Endothelial cell of umbilical vein (primary cell): ENCODE data around the gene TLR8. TPM values are rescaled to one million over a fixed set of nuclear protein-coding genes. Genes with fewer than 3 reads are reported as not detected.

Experiments used
- BruUV-seq: library from RNA; stranded (reverse); fragments of 400-500 nt; replicated peaks from 2 replicates; lab custom pipeline; 2021; lab: Mats Ljungman, UMichigan
- CTCF ChIA-PET: fragments of 300-600, 350-600 bp; sonication (Branson Sonifier 250); formaldehyde crosslinking; loops from one replicate; lab custom pipeline; 2021; ENCODE audit warnings: antibody characterized with exemption, inconsistent platforms; lab: Charles Lee
- POLR2A ChIA-PET: fragments of 300-600, 350-600 bp; sonication (Branson Sonifier 250); formaldehyde crosslinking; loops from one replicate; lab custom pipeline; 2021; ENCODE audit warnings: antibody characterized with exemption, inconsistent platforms; lab: Charles Lee
- DNase-seq: peaks from one replicate; pipeline ENCODE4 v3.0.0-alpha.2; 2011; ENCODE audit warnings: low read depth, low spot score
- FAIRE-seq: peaks from 2 replicates; lab custom pipeline; 2011; peaks lifted over from hg19 to GRCh38; lab: Jason Lieb, UNC
- H2AFZ ChIP-seq: 2 replicates; pipeline ENCODE4 v1.6.0; 2012; ENCODE audit warnings: low read depth, low read length, control low read depth, inconsistent platforms
- H3K27ac ChIP-seq: 2 replicates; pipeline ENCODE4 v1.5.1; 2011; ENCODE audit warnings: low read depth, mild to moderate bottlenecking, control low read depth, low read length, moderate library complexity; ENCODE audit not compliant: insufficient read depth
- H3K27me3 ChIP-seq, 2 experiments: 2 replicates each; pipeline versions ENCODE4 v1.6.0 to v1.6.1; 2011; ENCODE audit warnings: low read length in 2 of 2, mixed read lengths in 1 of 2; ENCODE audit not compliant: control insufficient read depth in 2 of 2, insufficient read depth in 2 of 2
- H3K36me3 ChIP-seq, 2 experiments: 2 replicates in 1 of 2; 3 replicates in 1 of 2; pipeline ENCODE4 v1.5.1; 2011; ENCODE audit warnings: low read length in 2 of 2, mild to moderate bottlenecking in 1 of 2, moderate library complexity in 1 of 2; ENCODE audit not compliant: control insufficient read depth in 2 of 2, insufficient read depth in 2 of 2; ENCODE audit errors: extremely low read depth in 1 of 2
- H3K4me1 ChIP-seq: 3 replicates; pipeline ENCODE4 v1.5.1; 2011; ENCODE audit warnings: mild to moderate bottlenecking, low read length; ENCODE audit not compliant: control insufficient read depth, insufficient read depth; ENCODE audit errors: extremely low read depth
- H3K4me2 ChIP-seq: 2 replicates; pipeline ENCODE4 v1.6.1; 2011; ENCODE audit warnings: low read length, control low read depth, mixed read lengths; ENCODE audit not compliant: insufficient read depth
- H3K4me3 ChIP-seq, 3 experiments: fragments of 200-600 bp in 1 of 3; sonication (generic), shearing (Covaris generic) in 1 of 3; replicated peaks in 1 of 3; 2 replicates each; pipeline ENCODE4 v1.5.1; 2011 to 2016; ENCODE audit warnings: control low read depth in 3 of 3, low read length in 3 of 3, mild to moderate bottlenecking in 2 of 3, inconsistent platforms in 1 of 3, low read depth in 1 of 3, moderate library complexity in 1 of 3; ENCODE audit not compliant: insufficient read depth in 1 of 3
- H3K79me2 ChIP-seq: 2 replicates; pipeline ENCODE4 v1.6.0; 2012; ENCODE audit warnings: low read length, inconsistent platforms; ENCODE audit not compliant: control insufficient read depth, insufficient read depth
- H3K9ac ChIP-seq: replicated peaks from 2 replicates; pipeline ENCODE3; 2011; ENCODE audit warnings: low read length, control low read depth; ENCODE audit not compliant: insufficient read depth; ENCODE audit errors: extremely low read depth
- H3K9me1 ChIP-seq: replicated peaks from 3 replicates; pipeline ENCODE4 v1.6.0; 2011; ENCODE audit warnings: mild to moderate bottlenecking, low read length; ENCODE audit not compliant: control insufficient read depth, insufficient read depth; ENCODE audit errors: extremely low read depth
- H3K9me3 ChIP-seq: replicated peaks from 2 replicates; pipeline ENCODE4 v1.5.1; 2012; ENCODE audit warnings: low read length, inconsistent platforms; ENCODE audit not compliant: control insufficient read depth, insufficient read depth
- H4K20me1 ChIP-seq: replicated peaks from 2 replicates; pipeline ENCODE3; 2011; ENCODE audit warnings: mild to moderate bottlenecking, low read length; ENCODE audit not compliant: control insufficient read depth, insufficient read depth; ENCODE audit errors: extremely low read depth
- CTCF ChIP-seq, 2 donors: IDR thresholded peaks; 1 replicate in 1 of 2; 2 replicates in 1 of 2; pipeline ENCODE4 v1.5.1; 2011; ENCODE audit warnings: low read length in 2 of 2, mild to moderate bottlenecking in 2 of 2, moderate library complexity in 2 of 2, control low read depth in 1 of 2, inconsistent platforms in 1 of 2, low read depth in 1 of 2; ENCODE audit not compliant: insufficient read depth in 1 of 2; ENCODE audit errors: extremely low read depth in 1 of 2
- EZH2 ChIP-seq: IDR thresholded peaks from 2 replicates; pipeline ENCODE4 v1.6.1; 2012; ENCODE audit warnings: borderline replicate concordance, low read depth, mild to moderate bottlenecking, moderate library complexity, low read length, inconsistent platforms; ENCODE audit not compliant: severe bottlenecking
- FOS ChIP-seq: IDR thresholded peaks from 2 replicates; pipeline ENCODE4 v1.6.1; 2011; ENCODE audit warnings: mild to moderate bottlenecking, low read length, moderate library complexity, borderline replicate concordance; ENCODE audit not compliant: insufficient read depth
- GATA2 ChIP-seq: IDR thresholded peaks from 2 replicates; pipeline ENCODE4 v1.7.0; 2011; ENCODE audit warnings: low read depth, mild to moderate bottlenecking, moderate library complexity, mixed read lengths, low read length; ENCODE audit not compliant: insufficient read length, insufficient read depth
- JUN ChIP-seq: IDR thresholded peaks from 2 replicates; pipeline ENCODE4 v1.6.1; 2011; ENCODE audit warnings: borderline replicate concordance, low read depth; ENCODE audit not compliant: insufficient read length, insufficient read depth
- MAX ChIP-seq: IDR thresholded peaks from 2 replicates; pipeline ENCODE4 v1.6.1; 2011; ENCODE audit not compliant: insufficient read depth, insufficient read length
- MYC ChIP-seq: IDR thresholded peaks from one replicate; pipeline ENCODE4 v1.6.1; 2011; ENCODE audit warnings: mild to moderate bottlenecking, low read depth, low read length
- POLR2A ChIP-seq: IDR thresholded peaks from 2 replicates; pipeline ENCODE4 v1.6.1; 2012; ENCODE audit warnings: low read depth, mild to moderate bottlenecking, control low read depth, low read length
- POLR2AphosphoS5 ChIP-seq: IDR thresholded peaks from 2 replicates; pipeline ENCODE4 v1.6.1; 2012; ENCODE audit warnings: low read depth, mild to moderate bottlenecking, control low read depth, low read length, moderate library complexity; ENCODE audit not compliant: insufficient read depth
- dilution Hi-C: fragments of 300-500 bp; cut with MboI; formaldehyde crosslinking; loops from one replicate; pipeline ENCODE4 v1.15.0; 2019; ENCODE audit warnings: low sequenced_read_pairs; ENCODE audit not compliant: extremely low pct_ligation_motif_present
- intact Hi-C: fragments of 100-400 bp; cut with micrococcal nuclease; formaldehyde crosslinking; loops from one replicate; pipeline ENCODE4 v1.10.0; 2022
- polyA plus RNA-seq, 4 experiments: library from polyadenylated mRNA; depleted of rRNA in 3 of 4; stranded (reverse) in 3 of 4; unstranded in 1 of 4; fragments of >200 nt; gene quantifications; 2 replicates each; pipeline versions ENCODE4 v1.2.1 to v1.2.3, GENCODE V29; 2011 to 2012; ENCODE audit warnings: missing spikeins in 1 of 4
- total RNA-seq: library from RNA; stranded (reverse); gene quantifications from 2 replicates; pipeline ENCODE4 v1.2.3, GENCODE V29; 2021

The TLR8 gene
- total and polyA plus RNA-seq, 2 donors (not counting 3 experiments of a cell fraction or from before 2014, with no cell fraction given) = not detected

- H3K36me3 ChIP-seq = no peaks in the 10 kb centered on the region
- ChIA-PET POLR2A (no interaction called here), CTCF (interaction anchor here (1.0 to 2.2 kb wide), 2 partner anchors 10 to 85 kb away, joined by 3 to 25 read pairs; no protein-coding TSS in a partner anchor)
- H3K4me3 ChIP-seq = no peak overlapping the region
- dilution Hi-C loops (no loop called here), intact Hi-C loops (no loop called here)
- no peaks in the 10 kb centered on the region for H4K20me1 ChIP-seq
- H3K4me1 ChIP-seq = peaks cover 2% of the 10 kb centered on the region
- no peaks in the 10 kb centered on the region for H3K79me2 ChIP-seq
- H3K27me3 ChIP-seq = peaks cover 0 to 2% of the 10 kb centered on the region in 2 experiments
- H3K27ac ChIP-seq = no peak overlapping the region
- no peak overlapping the region for H3K4me2 ChIP-seq
- DNase-seq = no peak
- no peaks in the 10 kb centered on the region for H3K9me1 ChIP-seq
- H3K9me3 ChIP-seq = no peaks in the 10 kb centered on the region
- TF ChIP-seq POLR2A = no peak
- no peak for TF ChIP-seq JUN
- no peak for TF ChIP-seq CTCF (IDR thresholded peaks at IDR 0.05; ENCODE audit: extremely low read depth in 1 of 2, insufficient read depth in 1 of 2, low read depth in 1 of 2, low read length in 2 of 2)
- TF ChIP-seq MAX = no peak
- TF ChIP-seq FOS = no peak
- no peak for TF ChIP-seq EZH2
- no peak for TF ChIP-seq POLR2AphosphoS5
- TF ChIP-seq MYC = no peak
- TF ChIP-seq GATA2 = no peak
- no peak overlapping the region for H2AFZ ChIP-seq
- no peak for FAIRE-seq
- BruUV-seq = no TSS peak
- no peak overlapping the region for H3K9ac ChIP-seq
Measured at GRCh38 chrX:12899506-12899905, 6.9 kb upstream of the TLR8 start.
